SK-N-SH (cell line): Measurements from ENCODE around the gene PSMA5. TPM values are rescaled to one million over a fixed set of nuclear protein-coding genes. Genes with fewer than 3 reads are reported as not detected.

Experiments
- CTCF ChIA-PET: fragments of 300-600, 350-600 bp; formaldehyde crosslinking; extraction: SDS; loops from one replicate; lab custom pipeline; 2021; lab: Yijun Ruan, JAX
- POLR2A ChIA-PET: fragments of 350-600 bp; sonication (Branson Sonifier 250); formaldehyde crosslinking; extraction: SDS; loops from one replicate; lab custom pipeline; 2020; ENCODE audit warnings: antibody characterized with exemption, inconsistent platforms; lab: Yijun Ruan, JAX
- DNase-seq: peaks from one replicate; pipeline ENCODE4 v3.0.0; 2012
- H2AFZ ChIP-seq: fragments of 200-600 bp; sonication (generic); 2 replicates; pipeline ENCODE4 v1.8.1; 2016; ENCODE audit warnings: antibody characterized with exemption, mild to moderate bottlenecking, low read depth
- H3F3A ChIP-seq: fragments of 200-600 bp; sonication (generic); replicated peaks from 2 replicates; pipeline ENCODE3; 2016; ENCODE audit warnings: antibody characterized with exemption, mild to moderate bottlenecking; ENCODE audit not compliant: insufficient read depth
- H3K27ac ChIP-seq, 2 experiments: fragments of 200-500 bp in 1 of 2; fragments of 200-600 bp in 1 of 2; sonication (Bioruptor generic) in 1 of 2; sonication (generic), shearing (Covaris generic) in 1 of 2; 2 replicates each; pipeline versions ENCODE4 v1.5.1 to v1.6.1; 2014 to 2016; ENCODE audit warnings: low read depth in 2 of 2, inconsistent platforms in 1 of 2, low read length in 1 of 2, mild to moderate bottlenecking in 1 of 2, mixed read lengths in 1 of 2
- H3K27me3 ChIP-seq: fragments of 200-600 bp; sonication (generic), shearing (Covaris generic); 2 replicates; pipeline ENCODE4 v1.6.1; 2016; ENCODE audit warnings: mixed run types; ENCODE audit not compliant: insufficient read depth
- H3K36me3 ChIP-seq, 2 experiments: fragments of 200-500 bp in 1 of 2; fragments of 200-600 bp in 1 of 2; sonication (Bioruptor generic) in 1 of 2; sonication (generic) in 1 of 2; replicated peaks in 1 of 2; 2 replicates each; pipeline versions ENCODE3 to v1.5.1; 2014 to 2016; ENCODE audit warnings: low read length in 1 of 2, mild to moderate bottlenecking in 1 of 2; ENCODE audit not compliant: insufficient read depth in 2 of 2, control insufficient read depth in 1 of 2
- H3K4me1 ChIP-seq, 2 experiments: fragments of 200-500 bp in 1 of 2; fragments of 200-600 bp in 1 of 2; sonication (Bioruptor generic) in 1 of 2; sonication (generic), shearing (Covaris generic) in 1 of 2; 2 replicates each; pipeline versions ENCODE4 v1.5.1 to v1.6.1; 2014 to 2016; ENCODE audit warnings: low read depth in 1 of 2, low read length in 1 of 2, mixed run types in 1 of 2; ENCODE audit not compliant: insufficient read depth in 2 of 2, control insufficient read depth in 1 of 2
- H3K4me2 ChIP-seq: fragments of 200-600 bp; sonication (generic), shearing (Covaris generic); 2 replicates; pipeline ENCODE4 v1.6.1; 2017; ENCODE audit warnings: mixed run types
- H3K4me3 ChIP-seq, 2 experiments: fragments of 200-500 bp in 1 of 2; fragments of 200-600 bp in 1 of 2; sonication (Bioruptor generic) in 1 of 2; sonication (generic), shearing (Covaris generic) in 1 of 2; 2 replicates each; pipeline versions ENCODE4 v1.5.1 to v1.8.1; 2014 to 2016; ENCODE audit warnings: low read depth in 2 of 2, inconsistent platforms in 1 of 2, low read length in 1 of 2, mild to moderate bottlenecking in 1 of 2, mixed read lengths in 1 of 2, moderate library complexity in 1 of 2
- H3K79me2 ChIP-seq: fragments of 200-600 bp; sonication (generic); 2 replicates; pipeline ENCODE4 v1.8.1; 2017; ENCODE audit warnings: mild to moderate bottlenecking; ENCODE audit not compliant: insufficient read depth
- H3K9ac ChIP-seq: fragments of 200-600 bp; sonication (generic); 2 replicates; pipeline ENCODE4 v1.6.1; 2017; ENCODE audit warnings: mixed run types
- H3K9me2 ChIP-seq: fragments of 200-600 bp; sonication (generic); 2 replicates; pipeline ENCODE4 v1.6.1; 2017; ENCODE audit warnings: mixed run types
- H3K9me3 ChIP-seq: fragments of 200-600 bp; sonication (generic); 2 replicates; pipeline ENCODE4 v1.6.1; 2017; ENCODE audit warnings: mixed run types, mild to moderate bottlenecking, moderate library complexity
- H4K20me1 ChIP-seq: fragments of 200-600 bp; sonication (generic); 2 replicates; pipeline ENCODE4 v1.6.1; 2017; ENCODE audit warnings: mild to moderate bottlenecking, mixed run types; ENCODE audit not compliant: insufficient read depth
- CTCF ChIP-seq: fragments of 200-600 bp; sonication (generic); IDR thresholded peaks from 2 replicates; pipeline ENCODE4 v1.6.1; 2017; ENCODE audit warnings: antibody characterized with exemption, mild to moderate bottlenecking, moderate library complexity
- FOXM1 ChIP-seq: IDR thresholded peaks from 2 replicates; pipeline ENCODE4 v1.4.0; 2012; ENCODE audit warnings: low read depth, mild to moderate bottlenecking
- GATA2 ChIP-seq: sonication (generic); formaldehyde crosslinking; IDR thresholded peaks from 2 replicates; pipeline ENCODE4 v1.5.0; 2020; ENCODE audit warnings: mild to moderate bottlenecking, missing genetic modification reagents
- MXI1 ChIP-seq: IDR thresholded peaks from 2 replicates; pipeline ENCODE4 v1.6.1; 2012; ENCODE audit warnings: mild to moderate bottlenecking, low read depth, low read length, improper control_type of control experiment
- POLR2AphosphoS5 ChIP-seq: IDR thresholded peaks from 2 replicates; pipeline ENCODE4 v1.6.1; 2012; ENCODE audit warnings: low read depth, low read length
- RCOR1 ChIP-seq: fragments of 150-350 bp; IDR thresholded peaks from 2 replicates; pipeline ENCODE4 v1.6.1; 2017; ENCODE audit warnings: antibody characterized with exemption, low read length
- REST ChIP-seq: IDR thresholded peaks from 2 replicates; pipeline ENCODE4 v1.6.1; 2012; ENCODE audit warnings: mild to moderate bottlenecking, low read depth, low read length, moderate library complexity
- SIN3A ChIP-seq: IDR thresholded peaks from 2 replicates; pipeline ENCODE4 v1.6.1; 2012; ENCODE audit warnings: low read depth, mild to moderate bottlenecking, low read length, moderate library complexity, borderline replicate concordance
- SMC3 ChIP-seq: IDR thresholded peaks from 2 replicates; pipeline ENCODE4 v1.6.1; 2012; ENCODE audit warnings: low read depth, low read length, improper control_type of control experiment
- TAF1 ChIP-seq: IDR thresholded peaks from 2 replicates; pipeline ENCODE4 v1.6.1; 2012; ENCODE audit warnings: low read depth, mild to moderate bottlenecking, low read length, moderate library complexity, borderline replicate concordance
- TCF12 ChIP-seq: IDR thresholded peaks from 2 replicates; pipeline ENCODE4 v1.4.0; 2012
- USF2 ChIP-seq: fragments of 150-350 bp; IDR thresholded peaks from 2 replicates; pipeline ENCODE4 v1.6.1; 2017; ENCODE audit warnings: antibody characterized with exemption, low read length, low read depth, borderline replicate concordance
- YY1 ChIP-seq: IDR thresholded peaks from 2 replicates; pipeline ENCODE4 v1.4.0; 2012; ENCODE audit warnings: low read depth, mild to moderate bottlenecking
- WGBS: methylation state at CpG from one replicate; pipeline ENCODE4 v1.1.6; 2017; ENCODE audit warnings: low lambda C conversion rate; 5-methylcytosine and 5-hydroxymethylcytosine counted together
- polyA plus RNA-seq, 3 experiments: library from polyadenylated mRNA; depleted of rRNA; stranded (reverse); fragments of >200 nt; gene quantifications; 2 replicates each; pipeline ENCODE4 v1.2.3, GENCODE V29; 2012

The PSMA5 gene
- polyA plus RNA-seq, 1 of the 3 experiments (the other 2 are of a cell fraction), result 118 TPM

- Histone ChIP-seq H3K9me2 (no peaks in the 10 kb centered on the region), H3K4me1 (peaks cover 4 to 18% of the 10 kb centered on the region in 2 experiments; a peak in 3 of 4 replicates), H3K79me2 (peaks cover 32% of the 10 kb centered on the region; the same call in 1 of the 2 replicates), H3K36me3 (no peaks in the 10 kb centered on the region), H3K27ac (no peak overlapping the region), H3K9me3 (no peaks in the 10 kb centered on the region), H2AFZ (no peak overlapping the region), H3K4me3 (no peak overlapping the region), H3F3A (peaks cover 4% of the 10 kb centered on the region), H3K4me2 (no peak overlapping the region), H3K9ac (no peak overlapping the region), H4K20me1 (no peaks in the 10 kb centered on the region), H3K27me3 (no peaks in the 10 kb centered on the region)
- no peak for DNase-seq
- POLR2A ChIA-PET, result no interaction called here
- CTCF ChIA-PET, result interaction anchor here (0.7 to 2.8 kb wide), 4 partner anchors 10 to 125 kb away, joined by 3 to 17 read pairs (median 8); partner anchors contain the start of gene SORT1
- TF ChIP-seq REST, result no peak
- TF ChIP-seq TAF1, result no peak
- no peak for TF ChIP-seq CTCF
- TF ChIP-seq YY1, result no peak
- TF ChIP-seq POLR2AphosphoS5, result no peak
- TF ChIP-seq USF2, result no peak
- 79% methylated on average over 7 of the region's 7 CpGs for WGBS
Measured at GRCh38 chr1:109388884-109389637, 37.2 kb downstream of the PSMA5 start.

GRCh38 chr1:109388208-109388711, 38.0 kb downstream of the PSMA5 start:
- TF ChIP-seq TCF12, result no peak
- TF ChIP-seq SIN3A, result no peak
- TF ChIP-seq RCOR1, result no peak
- no peak for TF ChIP-seq GATA2 (CRISPR knock-in tag)
- TF ChIP-seq SMC3, result no peak
- TF ChIP-seq POLR2AphosphoS5, result no peak
- TF ChIP-seq MXI1, result no peak
- no peak for TF ChIP-seq CTCF
- TF ChIP-seq FOXM1, result no peak
- 95% methylated on average over 5 of the region's 5 CpGs for WGBS
- ChIA-PET CTCF (interaction anchor here (1.9 to 5.9 kb wide), 2 partner anchors 10 to 111 kb away, joined by 10 to 30 read pairs; partner anchors contain the start of gene SORT1), POLR2A (no interaction called here)
- Histone ChIP-seq H3K9me2 (no peaks in the 10 kb centered on the region), H3K4me1 (peaks cover 8 to 21% of the 10 kb centered on the region in 2 experiments; a peak in 3 of 4 replicates), H3K79me2 (peaks cover 32% of the 10 kb centered on the region; the same call in 1 of the 2 replicates), H3K9me3 (no peaks in the 10 kb centered on the region), H4K20me1 (no peaks in the 10 kb centered on the region), H3K4me3 (no peak overlapping the region), H3K27ac (no peak overlapping the region), H3K27me3 (no peaks in the 10 kb centered on the region), H3K36me3 (no peaks in the 10 kb centered on the region), H3K4me2 (no peak overlapping the region), H2AFZ (no peak overlapping the region), H3K9ac (no peak overlapping the region), H3F3A (peaks cover 4% of the 10 kb centered on the region)
- DNase-seq, result no peak
